T-helper 1 cell treated with Interleukin-12 subunit alpha and Interleukin-12 subunit beta and Interleukin-4 antibody, amounts not matched to agents 30 μg/mL and 1 μg/mL, for 36 hours (primary cell): ENCODE results near the gene ADORA1.

Source experiments
- H3K27ac Mint-ChIP-seq: one replicate; pipeline ENCODE4 v1.8.0; 2021; ENCODE audit warnings: mild to moderate bottlenecking, mixed read lengths
- H3K27me3 Mint-ChIP-seq: one replicate; pipeline ENCODE4 v1.8.0; 2021; ENCODE audit warnings: low read depth, mixed read lengths
- H3K36me3 Mint-ChIP-seq: one replicate; pipeline ENCODE4 v1.8.0; 2021; ENCODE audit warnings: low read depth, mixed read lengths
- H3K4me1 Mint-ChIP-seq: one replicate; pipeline ENCODE4 v1.8.0; 2021; ENCODE audit warnings: low read depth, mixed read lengths
- H3K4me3 Mint-ChIP-seq: one replicate; pipeline ENCODE4 v1.8.0; 2021; ENCODE audit warnings: mild to moderate bottlenecking, moderate library complexity, mixed read lengths
- H3K9me3 Mint-ChIP-seq: one replicate; pipeline ENCODE4 v1.8.0; 2021; ENCODE audit warnings: mixed read lengths

ADORA1 gene

DNA sequence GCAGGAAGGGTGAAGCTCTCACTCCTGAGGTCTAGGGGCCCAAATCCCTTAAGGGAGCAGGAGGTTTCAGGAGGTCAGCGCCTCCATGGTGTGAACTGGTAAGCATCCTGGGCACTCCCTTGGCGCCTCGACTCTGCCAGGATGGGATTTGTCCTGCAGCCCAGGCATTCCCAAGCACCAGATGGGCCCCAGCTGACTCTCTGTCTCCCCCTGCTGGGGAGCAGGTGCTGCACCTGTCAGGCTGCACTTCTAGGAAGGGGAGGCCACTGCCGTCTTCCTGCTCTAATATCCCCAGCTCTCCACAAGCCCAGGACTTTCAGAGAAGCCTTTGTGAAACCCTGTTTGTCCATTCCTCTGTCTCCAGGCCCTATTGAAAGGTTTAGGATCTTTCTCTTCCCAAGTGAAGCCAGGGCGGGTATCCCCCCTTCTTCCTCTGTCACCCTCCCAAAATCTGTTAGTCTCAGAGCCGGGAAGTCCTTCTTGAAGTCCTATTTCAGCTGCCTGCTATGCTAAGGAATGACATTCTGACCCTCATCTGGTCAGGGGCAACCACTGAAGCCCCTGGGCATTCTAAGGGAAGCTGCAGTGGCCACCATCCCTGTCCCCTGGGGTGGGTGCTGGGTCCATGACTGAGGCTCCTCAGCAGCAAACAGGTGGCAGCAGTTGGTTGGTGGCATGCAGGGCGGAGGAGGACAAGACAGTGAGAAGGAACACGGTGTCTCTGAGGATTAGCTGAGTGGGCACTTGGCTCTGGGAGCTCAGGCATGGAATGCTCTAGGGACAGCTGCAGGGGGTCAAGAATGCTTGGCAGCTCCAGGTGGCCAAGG is 44.9 kb downstream of the ADORA1 start:
- Mint-ChIP-seq H3K9me3 (no peaks in the 10 kb centered on the region), H3K4me1 (no peaks in the 10 kb centered on the region), H3K36me3 (no peaks in the 10 kb centered on the region), H3K4me3 (no peak overlapping the region), H3K27me3 (no peaks in the 10 kb centered on the region), H3K27ac (no peak overlapping the region)

DNA sequence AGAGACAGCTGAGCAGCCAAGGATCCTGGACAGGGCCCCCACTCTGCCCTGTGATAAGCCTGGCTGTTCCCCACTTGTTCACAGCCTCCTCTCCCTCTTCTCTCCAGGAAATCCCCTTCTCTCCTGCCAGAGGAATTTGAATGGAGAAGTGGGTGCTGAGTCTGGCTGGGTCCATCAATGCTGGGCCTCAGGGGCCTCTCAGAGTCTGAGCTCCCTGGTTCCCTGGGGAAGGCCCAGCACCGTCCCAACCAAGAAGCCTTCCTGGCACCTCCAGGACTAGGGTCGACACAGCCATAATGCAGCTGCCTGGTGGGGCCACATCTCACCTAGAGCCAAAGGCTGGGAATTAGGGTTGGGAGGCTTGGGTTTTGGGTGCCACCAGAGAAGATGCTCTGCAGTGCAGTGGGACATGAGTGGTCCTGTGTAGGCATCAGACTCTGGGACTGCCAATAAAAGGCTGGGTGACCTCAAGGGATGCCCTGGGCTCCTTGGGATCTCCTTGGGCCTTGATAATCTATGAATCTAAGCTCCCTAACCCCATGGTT is 45.6 kb downstream of the ADORA1 start:
- Mint-ChIP-seq H3K27me3 (peaks cover 3% of the 10 kb centered on the region), H3K4me3 (no peak overlapping the region), H3K9me3 (no peaks in the 10 kb centered on the region), H3K4me1 (no peaks in the 10 kb centered on the region), H3K36me3 (no peaks in the 10 kb centered on the region), H3K27ac (no peak overlapping the region)

DNA sequence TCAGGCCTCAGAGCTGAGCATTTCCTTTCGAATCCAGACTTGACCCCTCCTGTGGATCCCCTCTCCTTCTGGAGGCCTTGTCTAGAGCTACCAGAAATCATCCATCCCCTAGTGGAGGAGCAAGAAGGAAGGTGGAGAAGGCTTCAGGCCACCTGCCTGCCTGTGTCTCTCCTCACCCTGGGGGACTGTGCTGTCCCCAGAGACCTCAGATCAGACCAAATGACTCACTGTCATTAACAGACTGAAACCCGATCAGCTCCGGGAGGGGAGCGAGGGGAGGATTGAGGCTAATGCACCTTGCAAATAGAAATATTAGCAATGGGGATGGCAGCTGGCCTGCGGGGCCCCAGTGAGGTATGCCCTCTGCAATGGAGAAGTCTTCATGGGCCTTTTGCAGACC is 46.0 kb downstream of the ADORA1 start:
- no peak overlapping the region for H3K4me3 Mint-ChIP-seq
- no peaks in the 10 kb centered on the region for H3K36me3 Mint-ChIP-seq
- peaks cover 3% of the 10 kb centered on the region for H3K27me3 Mint-ChIP-seq
- no peaks in the 10 kb centered on the region for H3K9me3 Mint-ChIP-seq
- no peaks in the 10 kb centered on the region for H3K4me1 Mint-ChIP-seq
- no peak overlapping the region for H3K27ac Mint-ChIP-seq

DNA sequence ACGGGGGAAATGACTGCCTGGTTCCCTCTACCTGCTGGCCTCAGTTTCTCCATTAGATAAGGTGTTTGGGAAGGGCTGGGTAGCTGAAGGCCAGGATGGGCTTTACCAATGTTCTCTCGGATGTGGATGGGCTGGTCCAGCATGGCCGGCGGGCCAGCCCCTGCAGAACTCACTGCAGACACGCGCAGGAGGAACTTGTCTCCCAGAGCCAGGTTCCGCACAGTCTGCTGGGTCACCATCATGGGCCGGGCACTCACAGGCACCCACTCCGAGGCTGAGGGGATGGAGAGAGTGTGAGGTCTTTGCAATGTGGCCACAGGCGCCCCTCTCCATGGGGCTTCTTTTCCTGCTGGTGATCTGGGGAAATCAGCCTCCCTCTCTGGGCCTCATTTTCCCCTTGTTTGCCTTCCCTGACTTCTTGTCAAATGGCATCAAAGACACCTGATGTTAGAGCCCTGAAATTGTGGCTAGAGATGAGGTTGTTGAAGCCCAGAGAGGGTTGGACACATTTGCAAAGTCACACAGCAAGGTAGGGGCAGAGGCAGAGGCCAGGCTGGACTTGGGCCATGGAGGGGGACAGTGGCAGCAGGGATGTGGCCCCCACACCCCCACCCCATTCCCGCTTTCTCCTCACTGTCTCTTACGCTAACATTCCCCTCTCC is 46.9 kb downstream of the ADORA1 start:
- H3K27ac Mint-ChIP-seq = no peak overlapping the region
- H3K27me3 Mint-ChIP-seq = peaks cover 3% of the 10 kb centered on the region
- no peak overlapping the region for H3K4me3 Mint-ChIP-seq
- H3K4me1 Mint-ChIP-seq = no peaks in the 10 kb centered on the region
- H3K36me3 Mint-ChIP-seq = no peaks in the 10 kb centered on the region
- H3K9me3 Mint-ChIP-seq = no peaks in the 10 kb centered on the region

DNA sequence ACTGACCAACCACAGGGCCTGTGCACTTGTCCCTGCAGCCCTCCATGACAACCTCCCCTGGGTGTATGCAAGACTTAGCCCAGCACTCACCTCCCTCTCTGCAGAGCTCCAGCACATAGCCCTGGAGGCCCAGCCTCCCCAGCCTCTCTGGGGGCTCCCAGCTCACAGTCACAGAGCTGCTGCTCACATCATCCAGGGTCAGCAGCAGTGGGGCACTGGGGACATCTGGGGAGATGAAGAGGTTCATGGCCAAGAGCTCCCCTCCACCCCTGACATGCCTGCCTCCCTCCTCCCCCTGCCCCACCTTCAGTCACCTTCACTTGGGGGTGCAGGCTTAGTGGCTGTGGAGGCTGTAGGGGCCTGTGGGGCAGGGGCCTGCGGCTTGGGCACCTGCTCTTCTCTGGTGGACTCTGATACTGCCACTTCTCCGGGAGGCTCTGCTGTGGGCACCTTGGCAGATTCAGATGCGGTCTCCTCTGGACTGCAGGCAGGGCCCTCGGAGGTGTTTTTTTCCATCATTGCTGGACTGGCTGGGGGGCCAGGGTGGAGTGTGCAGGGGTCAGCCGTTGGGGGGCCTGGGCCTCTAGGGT is 47.8 kb downstream of the ADORA1 start, which contains the start of gene MYBPH:
TSS of gene MYBPH (minus strand) at position 590 of the 590 bp plus-strand sequence. CDS start at position 519, 71 bp downstream.
- no peaks in the 10 kb centered on the region for H3K9me3 Mint-ChIP-seq

DNA sequence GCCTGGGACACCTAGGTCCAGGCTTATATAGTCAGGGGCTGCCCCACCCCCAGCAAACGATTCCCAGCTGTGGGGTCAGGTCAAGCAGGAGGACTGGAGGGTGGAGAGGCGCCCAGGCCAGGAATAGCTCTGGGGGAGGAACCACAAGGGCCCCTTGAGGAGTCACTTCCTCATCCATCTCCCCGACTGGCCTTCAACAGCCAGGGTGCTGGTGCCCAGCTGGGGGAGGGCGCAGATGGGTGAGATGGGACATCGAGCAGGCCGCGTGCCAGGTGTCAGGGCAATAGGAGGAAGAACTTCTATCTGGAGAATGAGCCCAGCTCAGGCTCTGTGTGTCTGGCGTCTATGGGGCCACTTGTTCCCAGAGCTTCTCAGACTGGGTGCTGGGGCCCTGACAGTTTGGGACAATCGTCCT is 48.3 kb downstream of the ADORA1 start:
- Mint-ChIP-seq H3K4me3 (no peak overlapping the region), H3K27ac (no peak overlapping the region), H3K36me3 (no peaks in the 10 kb centered on the region), H3K9me3 (no peaks in the 10 kb centered on the region), H3K27me3 (peaks cover 3% of the 10 kb centered on the region), H3K4me1 (no peaks in the 10 kb centered on the region)

More for the DNA sequence above, 47.8 kb downstream of the ADORA1 start, which contains the start of gene MYBPH:
- H3K4me3 Mint-ChIP-seq = no peak within 1 kb of the TSS
- no peaks in the 10 kb centered on the region for H3K4me1 Mint-ChIP-seq
- peaks cover 3% of the 10 kb centered on the region for H3K27me3 Mint-ChIP-seq
- no peak within 1 kb of the TSS for H3K27ac Mint-ChIP-seq
- no peaks in the 10 kb centered on the region for H3K36me3 Mint-ChIP-seq

DNA sequence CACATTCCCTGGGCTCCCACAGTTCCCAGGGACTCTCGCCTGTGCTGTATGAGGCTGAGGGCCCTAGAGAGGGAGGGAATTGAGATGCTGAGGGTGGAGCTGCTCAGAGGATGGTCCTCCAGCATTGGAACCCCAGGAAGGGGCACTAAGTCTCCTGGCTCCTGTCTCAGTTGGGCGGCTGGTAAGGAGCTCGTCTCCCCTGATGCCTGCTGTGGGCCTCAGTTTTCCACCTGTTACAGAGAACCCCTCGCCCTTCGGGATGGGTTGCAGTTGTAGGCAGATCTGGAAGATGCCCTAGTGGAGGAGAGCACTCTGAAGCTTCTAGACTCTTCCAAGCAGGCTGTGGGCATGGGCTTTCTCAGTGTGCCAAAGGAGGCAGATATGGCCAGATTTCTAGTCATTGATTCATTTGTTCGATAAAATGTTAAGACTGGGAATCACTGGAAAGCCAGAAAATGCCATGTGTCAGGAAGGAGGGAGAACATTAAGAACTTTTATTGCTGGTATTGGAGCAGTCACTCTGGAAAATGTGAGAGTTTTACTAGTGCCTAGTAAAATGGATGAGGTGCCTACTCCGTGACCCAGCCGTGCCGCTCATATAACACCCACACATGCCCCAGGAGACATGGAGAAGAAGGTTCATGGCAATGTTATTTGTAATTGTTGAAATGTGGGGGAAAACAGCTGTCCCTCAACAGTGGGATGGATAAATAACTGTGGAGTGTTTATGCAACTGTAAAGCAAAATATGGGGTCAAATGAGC is 48.9 kb downstream of the ADORA1 start:
- H3K36me3 Mint-ChIP-seq = no peaks in the 10 kb centered on the region
- no peak overlapping the region for H3K4me3 Mint-ChIP-seq
- no peaks in the 10 kb centered on the region for H3K4me1 Mint-ChIP-seq
- H3K9me3 Mint-ChIP-seq = no peaks in the 10 kb centered on the region
- H3K27ac Mint-ChIP-seq = no peak overlapping the region
- H3K27me3 Mint-ChIP-seq = peaks cover 3% of the 10 kb centered on the region

DNA sequence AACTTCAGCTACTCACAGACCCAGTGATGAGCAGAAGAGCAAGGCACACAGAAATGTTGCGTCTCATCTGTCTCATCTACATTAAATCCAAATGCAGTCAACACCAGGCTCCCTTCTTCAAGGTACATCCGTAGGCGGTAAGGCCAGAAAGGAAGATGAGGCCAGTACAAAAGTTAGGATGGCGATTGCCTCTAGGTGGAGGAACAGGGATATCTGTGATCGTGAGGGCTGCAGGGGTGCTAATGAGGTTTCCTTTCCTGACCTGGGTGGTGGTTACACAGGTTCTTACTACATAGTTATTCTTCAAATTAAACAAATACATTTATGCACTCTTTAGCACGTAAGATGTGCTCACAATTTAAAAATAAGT is 49.5 kb downstream of the ADORA1 start:
- no peaks in the 10 kb centered on the region for H3K9me3 Mint-ChIP-seq
- peaks cover 3% of the 10 kb centered on the region for H3K27me3 Mint-ChIP-seq
- H3K36me3 Mint-ChIP-seq = no peaks in the 10 kb centered on the region
- no peak overlapping the region for H3K27ac Mint-ChIP-seq
- no peaks in the 10 kb centered on the region for H3K4me1 Mint-ChIP-seq
- no peak overlapping the region for H3K4me3 Mint-ChIP-seq

DNA sequence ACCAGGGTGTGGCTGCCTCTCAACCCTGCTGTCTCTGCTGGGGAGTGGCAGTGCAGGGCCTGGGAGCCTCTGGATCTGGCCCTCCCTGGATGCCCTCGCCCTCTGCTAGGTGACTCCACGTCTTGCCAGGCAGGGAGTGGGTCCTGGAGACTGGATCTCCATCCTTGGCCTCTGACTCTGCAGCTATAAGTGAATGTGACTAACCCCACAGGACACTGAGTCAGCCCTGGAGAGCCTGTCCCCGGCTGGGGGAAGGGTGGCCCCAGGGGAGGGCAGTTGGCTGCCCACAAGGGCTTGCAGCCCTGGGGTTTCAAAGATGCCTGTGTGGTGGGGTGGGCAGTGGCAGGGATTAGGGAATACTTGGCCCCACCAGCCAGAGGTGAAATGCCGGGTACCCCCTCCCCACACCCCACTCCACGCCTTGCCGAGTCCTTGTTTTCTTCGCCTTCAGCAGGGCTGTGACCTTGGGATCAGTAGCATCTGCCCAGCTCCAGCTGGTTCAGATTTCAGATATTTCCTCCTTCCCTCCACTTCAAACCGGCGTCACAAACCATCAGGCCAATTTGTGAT is 50.0 kb downstream of the ADORA1 start:
- no peak overlapping the region for H3K27ac Mint-ChIP-seq
- no peaks in the 10 kb centered on the region for H3K9me3 Mint-ChIP-seq
- H3K36me3 Mint-ChIP-seq = no peaks in the 10 kb centered on the region
- no peak overlapping the region for H3K4me3 Mint-ChIP-seq
- H3K27me3 Mint-ChIP-seq = peaks cover 3% of the 10 kb centered on the region
- H3K4me1 Mint-ChIP-seq = no peaks in the 10 kb centered on the region

DNA sequence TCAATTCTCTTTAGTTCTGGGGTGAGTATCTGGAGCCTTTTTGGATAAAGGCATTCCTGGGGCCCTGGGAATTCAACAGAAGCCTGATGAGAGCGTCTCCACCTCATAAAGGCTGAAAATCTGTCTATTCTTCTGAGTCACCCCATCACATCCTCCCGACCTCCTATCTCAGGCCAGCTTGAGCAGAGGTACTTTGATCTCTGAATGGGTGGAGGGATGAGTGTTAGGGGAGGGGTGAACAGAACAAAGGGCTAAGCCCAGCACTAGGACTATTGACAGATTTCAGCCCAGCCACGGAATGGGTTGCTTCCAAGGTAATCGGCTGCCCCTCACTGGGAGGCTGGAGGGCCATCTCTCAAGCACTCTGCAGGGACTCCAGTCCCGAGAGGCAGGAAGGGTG is 50.6 kb downstream of the ADORA1 start:
- Mint-ChIP-seq H3K27ac (no peak overlapping the region), H3K36me3 (no peaks in the 10 kb centered on the region), H3K4me3 (no peak overlapping the region), H3K4me1 (no peaks in the 10 kb centered on the region), H3K9me3 (no peaks in the 10 kb centered on the region), H3K27me3 (peaks cover 3% of the 10 kb centered on the region)

DNA sequence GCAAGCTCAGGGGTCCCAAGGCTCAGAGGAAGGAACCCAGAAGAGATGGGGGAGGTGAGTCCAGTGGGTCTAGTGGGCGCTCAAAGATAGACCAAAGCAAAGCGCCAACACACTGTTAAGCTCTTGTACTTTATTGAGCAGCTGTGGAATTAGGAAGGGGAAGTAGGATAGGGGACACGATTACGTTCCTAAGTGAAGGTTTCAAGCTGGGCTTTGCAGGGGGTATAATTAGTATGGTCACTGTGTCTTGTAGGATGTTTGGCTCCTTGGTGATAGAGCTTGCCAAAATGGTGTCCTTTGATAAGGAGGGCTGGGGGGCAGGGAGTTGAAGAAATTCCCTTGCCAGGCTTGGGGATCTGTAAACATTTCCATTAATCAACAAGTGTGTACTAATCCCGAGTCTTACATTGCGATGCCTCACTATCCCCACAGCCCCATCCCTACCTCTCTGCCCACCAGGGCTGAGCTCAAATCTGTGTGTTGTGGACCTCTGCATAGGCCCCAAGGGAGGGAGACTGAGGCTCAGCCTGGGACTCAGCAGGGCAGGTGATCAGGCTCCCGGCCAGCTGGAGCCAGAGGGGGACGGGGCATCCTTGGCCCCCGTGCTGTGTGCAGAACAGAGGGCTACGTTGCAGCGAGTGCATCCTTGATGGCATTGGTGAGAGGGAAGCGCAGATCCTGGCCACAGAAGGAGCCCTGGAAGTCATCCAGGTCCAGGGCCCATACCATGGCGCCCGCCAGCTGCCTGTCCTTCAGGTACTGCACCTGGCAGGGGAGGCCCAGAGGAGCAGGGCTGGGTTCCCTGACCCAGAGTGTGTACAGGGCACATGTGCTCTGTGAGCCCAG is 51.5 kb downstream of the ADORA1 start:
- Mint-ChIP-seq H3K27ac (no peak overlapping the region), H3K4me3 (no peak overlapping the region), H3K27me3 (peaks cover 3% of the 10 kb centered on the region), H3K9me3 (no peaks in the 10 kb centered on the region), H3K4me1 (no peaks in the 10 kb centered on the region), H3K36me3 (no peaks in the 10 kb centered on the region)

DNA sequence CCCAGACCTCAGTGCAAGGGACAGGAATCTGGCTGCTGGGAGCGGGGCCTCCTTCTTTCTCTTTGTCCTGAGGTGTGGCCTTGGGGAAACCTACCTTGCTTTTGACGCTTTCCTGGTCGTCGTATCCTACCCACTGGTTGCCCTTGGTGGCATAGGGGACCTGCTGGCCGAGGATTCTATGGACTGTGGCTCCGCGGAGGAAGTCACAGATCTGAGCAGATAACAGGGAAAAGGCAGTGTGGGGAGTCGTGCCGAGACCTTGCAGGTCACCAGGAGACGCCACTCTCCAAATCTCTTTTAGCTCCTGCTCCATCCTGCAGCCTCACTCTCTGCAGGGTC is 52.1 kb downstream of the ADORA1 start:
- Mint-ChIP-seq H3K4me1 (no peaks in the 10 kb centered on the region), H3K27me3 (peaks cover 3% of the 10 kb centered on the region), H3K27ac (no peak overlapping the region), H3K4me3 (no peak overlapping the region), H3K9me3 (no peaks in the 10 kb centered on the region), H3K36me3 (no peaks in the 10 kb centered on the region)

DNA sequence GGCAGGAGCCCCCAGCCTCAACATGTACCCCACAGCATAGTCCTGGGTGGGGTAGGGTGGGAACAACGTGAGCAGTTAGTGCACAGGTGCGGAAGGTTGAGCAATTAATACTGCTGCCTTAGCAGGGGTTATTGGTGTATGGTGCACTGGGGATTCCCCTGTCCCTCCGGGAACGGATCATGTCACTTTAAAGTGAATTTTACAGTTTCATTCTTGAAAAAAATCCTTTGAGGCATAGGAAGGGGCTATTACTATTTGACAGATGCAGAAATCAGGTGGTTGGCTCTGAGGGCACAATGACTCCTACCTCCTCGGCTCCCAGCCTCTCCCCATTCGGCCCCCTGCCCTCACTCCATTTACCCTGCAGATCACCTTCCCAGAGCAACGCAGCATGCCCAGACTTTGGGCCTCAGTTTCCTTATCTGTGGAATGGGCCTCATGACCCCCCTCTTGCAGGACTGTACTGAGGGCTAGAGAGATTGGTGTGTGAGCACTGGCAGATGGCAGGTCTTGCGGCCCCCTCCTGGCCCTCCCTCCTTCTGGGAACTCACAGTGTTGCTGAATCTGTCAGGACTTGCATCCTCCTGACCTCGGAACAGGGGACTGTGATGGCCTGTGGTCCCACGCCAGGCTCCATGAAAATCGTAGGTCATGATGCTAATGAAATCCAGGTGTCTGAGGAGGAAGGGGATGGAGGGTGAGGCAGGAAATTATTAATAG is 53.2 kb downstream of the ADORA1 start:
- Mint-ChIP-seq H3K27me3 (peaks cover 3% of the 10 kb centered on the region), H3K4me3 (no peak overlapping the region), H3K9me3 (no peaks in the 10 kb centered on the region), H3K27ac (no peak overlapping the region), H3K4me1 (no peaks in the 10 kb centered on the region), H3K36me3 (no peaks in the 10 kb centered on the region)
